HK-2 (cell line): Measurements from ENCODE around the gene DHCR7.

ENCODE experiments used
- DNase-seq: peaks from one replicate; pipeline ENCODE4 v3.0.0-alpha.2; 2018; ENCODE audit not compliant: unreplicated experiment

The DHCR7 gene

GRCh38 chr11:71418643-71419042, 29.6 kb downstream of the DHCR7 start:
- DNase-seq, result no peak

- DNase-seq, result no peak
These were observed 33.5 kb downstream of the DHCR7 start for GRCh38 chr11:71414645-71415044.

GRCh38 chr11:71410363-71410966, 37.7 kb downstream of the DHCR7 start:
- DNase-seq, result no peak

GRCh38 chr11:71408826-71409225, 39.4 kb downstream of the DHCR7 start:
- no peak for DNase-seq

GRCh38 chr11:71407356-71407755, 40.8 kb downstream of the DHCR7 start:
- DNase-seq, result no peak

- no peak for DNase-seq
These were observed 41.5 kb downstream of the DHCR7 start for GRCh38 chr11:71406681-71407080.

GRCh38 chr11:71404209-71404608, 44.0 kb downstream of the DHCR7 start:
- no peak for DNase-seq

- DNase-seq, result no peak
These were observed 45.3 kb downstream of the DHCR7 start for GRCh38 chr11:71402878-71403277.

- DNase-seq, result no peak
These were observed 48.0 kb downstream of the DHCR7 start for GRCh38 chr11:71400216-71400615.

GRCh38 chr11:71399341-71399740, 48.9 kb downstream of the DHCR7 start:
- no peak for DNase-seq

GRCh38 chr11:71397961-71398360, 50.2 kb downstream of the DHCR7 start:
- DNase-seq, result no peak

- DNase-seq, result no peak
These were observed 50.8 kb downstream of the DHCR7 start for GRCh38 chr11:71397331-71397860.

- no peak for DNase-seq
These were observed 51.6 kb downstream of the DHCR7 start for GRCh38 chr11:71396548-71397123.

- DNase-seq, result no peak
These were observed 52.4 kb downstream of the DHCR7 start for GRCh38 chr11:71395774-71396173.

- no peak for DNase-seq
These were observed 53.0 kb downstream of the DHCR7 start for GRCh38 chr11:71395263-71395560.

GRCh38 chr11:71393283-71393682, 54.9 kb downstream of the DHCR7 start:
- DNase-seq, result no peak

GRCh38 chr11:71391796-71392195, 56.4 kb downstream of the DHCR7 start:
- DNase-seq, result no peak

GRCh38 chr11:71391352-71391751, 56.8 kb downstream of the DHCR7 start:
- DNase-seq, result no peak

GRCh38 chr11:71388637-71389235, 59.5 kb downstream of the DHCR7 start:
- no peak for DNase-seq

GRCh38 chr11:71387784-71388636, 60.2 kb downstream of the DHCR7 start:
- no peak for DNase-seq

GRCh38 chr11:71387200-71387599, 61.0 kb downstream of the DHCR7 start:
- DNase-seq, result no peak

- no peak for DNase-seq
These were observed 62.0 kb downstream of the DHCR7 start for GRCh38 chr11:71386202-71386601.

GRCh38 chr11:71385091-71385490, 63.1 kb downstream of the DHCR7 start:
- no peak for DNase-seq
